ENCODE measurements around the gene PSME2.

The PSME2 gene

GRCh38 chr14:24150993-24151392 is 4.6 kb upstream of the PSME2 start:
- no peak for DNase-seq

- no peak for DNase-seq
Observed at GRCh38 chr14:24150567-24150966, 4.2 kb upstream of the PSME2 start.

GRCh38 chr14:24150061-24150460 is 3.7 kb upstream of the PSME2 start:
- DNase-seq, result no peak

GRCh38 chr14:24149302-24149969 is 3.0 kb upstream of the PSME2 start:
- no peak for DNase-seq

- no peak for DNase-seq
Observed at GRCh38 chr14:24147761-24148428, 1.5 kb upstream of the PSME2 start.

GRCh38 chr14:24146978-24147760 is 759 bp upstream of the PSME2 start, which contains the start of gene RNF31:
Gene RNF31, plus strand, starts transcription at chr14:24147498. Its CDS starts 201 bp downstream, at chr14:24147699.
- peak; percentile 99 for DNase-seq

GRCh38 chr14:24145690-24146452 is 539 bp downstream of the PSME2 start:
- peak; percentile 29 for DNase-seq

GRCh38 chr14:24145219-24145618 is 1.2 kb downstream of the PSME2 start:
- no peak for DNase-seq

GRCh38 chr14:24144451-24144850 is 2.0 kb downstream of the PSME2 start:
- DNase-seq, result no peak

- no peak for DNase-seq
Observed at GRCh38 chr14:24143511-24143910, 2.9 kb downstream of the PSME2 start.

GRCh38 chr14:24141097-24141880 is 5.1 kb downstream of the PSME2 start, which contains the start of gene EMC9:
Gene EMC9, minus strand, starts transcription at chr14:24141591. Its CDS starts 287 bp downstream, at chr14:24141304.
- peak; percentile 100 for DNase-seq

- no peak for DNase-seq
Observed at GRCh38 chr14:24139272-24139934, 7.0 kb downstream of the PSME2 start.

GRCh38 chr14:24138396-24139271 is 7.8 kb downstream of the PSME2 start:
- DNase-seq, result no peak

- no peak for DNase-seq
Observed at GRCh38 chr14:24137529-24138395, 8.6 kb downstream of the PSME2 start.

GRCh38 chr14:24136684-24137528 is 9.5 kb downstream of the PSME2 start:
- DNase-seq, result no peak

GRCh38 chr14:24135834-24136683 is 10.4 kb downstream of the PSME2 start, which contains the start of gene PSME1:
Gene PSME1, plus strand, starts transcription at chr14:24136194. Its CDS starts 69 bp downstream, at chr14:24136263.
- peak; percentile 94 for DNase-seq

- no peak for DNase-seq
Observed at GRCh38 chr14:24135584-24135833, 10.9 kb downstream of the PSME2 start.

- no peak for DNase-seq
Observed at GRCh38 chr14:24133735-24134134, 12.7 kb downstream of the PSME2 start.

All from NCI-H1105 (cell line).